Measurements from ENCODE around the gene LRRFIP1. TPM values are rescaled to one million over a fixed set of nuclear protein-coding genes. Genes with fewer than 3 reads are reported as not detected.

The LRRFIP1 gene
- total RNA-seq, 1 donor from 2014 or later: 91.5 TPM

GRCh38 chr2:237691029-237691907 lies 63.9 kb downstream of the LRRFIP1 start:
- peak overlapping the region; percentile 57 for H3K4me3 Mint-ChIP-seq (ENCODE audit: unreplicated experiment)
- peak overlapping the region; percentile 49 for H3K27ac Mint-ChIP-seq (ENCODE audit: unreplicated experiment)
- H3K9me3 Mint-ChIP-seq (ENCODE audit: low read depth): no peaks in the 10 kb centered on the region
- no peak for TF ChIP-seq CTCF (IDR thresholded peaks at IDR 0.05)
- H3K36me3 Mint-ChIP-seq (ENCODE audit: low read depth): no peaks in the 10 kb centered on the region
- no peaks in the 10 kb centered on the region for H3K27me3 Mint-ChIP-seq (ENCODE audit: low read depth)
- H3K4me1 Mint-ChIP-seq (ENCODE audit: low read depth): peaks cover 77% of the 10 kb centered on the region
- no peak for DNase-seq (ENCODE audit: low spot score)

GRCh38 chr2:237691908-237692600 lies 64.7 kb downstream of the LRRFIP1 start:
- Mint-ChIP-seq H3K4me1 (ENCODE audit: low read depth) (peaks cover 79% of the 10 kb centered on the region), H3K9me3 (ENCODE audit: low read depth) (no peaks in the 10 kb centered on the region), H3K27ac (ENCODE audit: unreplicated experiment) (peak overlapping the region; percentile 85), H3K36me3 (ENCODE audit: low read depth) (no peaks in the 10 kb centered on the region), H3K27me3 (ENCODE audit: low read depth) (no peaks in the 10 kb centered on the region), H3K4me3 (ENCODE audit: unreplicated experiment) (peak overlapping the region; percentile 78)
- TF ChIP-seq CTCF (IDR thresholded peaks at IDR 0.05): peak; percentile 35
- peak; percentile 97 for DNase-seq (ENCODE audit: low spot score)

DNA sequence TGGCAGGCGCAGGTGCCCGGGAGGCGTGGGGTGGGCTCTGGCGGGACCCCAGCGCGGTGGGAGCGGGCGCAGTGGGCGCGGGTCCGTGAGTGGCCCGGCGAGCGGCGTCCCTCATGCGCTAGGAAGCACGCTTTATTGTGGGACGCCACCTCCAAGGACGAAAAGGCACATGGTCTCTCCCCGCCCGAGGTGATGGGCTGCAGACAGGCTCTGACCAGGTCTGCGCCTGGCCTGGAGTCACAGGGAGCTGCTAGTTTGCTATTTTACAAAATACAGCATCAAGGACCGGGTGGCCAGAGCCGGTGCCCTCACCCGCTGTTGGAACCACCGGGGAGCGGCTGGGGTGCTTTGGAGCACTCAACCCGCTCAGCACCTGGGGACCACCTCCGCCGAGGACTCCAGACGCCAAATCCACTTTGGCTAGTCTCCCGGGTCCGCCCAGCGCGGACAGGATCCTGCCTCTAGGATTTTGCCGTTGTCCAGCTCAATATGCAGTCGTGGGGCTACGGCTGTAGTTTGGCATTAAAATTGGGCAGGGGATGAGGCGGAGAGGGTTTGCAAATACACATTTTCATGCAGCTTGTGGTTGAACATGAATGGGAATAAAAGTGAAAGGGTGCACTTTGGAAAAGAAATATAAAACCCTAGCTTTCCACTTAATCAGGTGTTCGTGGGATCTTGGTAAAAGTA lies 65.4 kb downstream of the LRRFIP1 start:
- peak overlapping the region; percentile 94 for H3K27ac Mint-ChIP-seq (ENCODE audit: unreplicated experiment)
- TF ChIP-seq CTCF (IDR thresholded peaks at IDR 0.05): no peak
- peaks cover 81% of the 10 kb centered on the region for H3K4me1 Mint-ChIP-seq (ENCODE audit: low read depth)

GRCh38 chr2:237693291-237693994 lies 66.1 kb downstream of the LRRFIP1 start:
- Mint-ChIP-seq H3K4me3 (ENCODE audit: unreplicated experiment) (peak overlapping the region; percentile 78), H3K36me3 (ENCODE audit: low read depth) (no peaks in the 10 kb centered on the region), H3K9me3 (ENCODE audit: low read depth) (no peaks in the 10 kb centered on the region), H3K4me1 (ENCODE audit: low read depth) (peaks cover 81% of the 10 kb centered on the region), H3K27me3 (ENCODE audit: low read depth) (no peaks in the 10 kb centered on the region), H3K27ac (ENCODE audit: unreplicated experiment) (peak overlapping the region; percentile 94)
- no peak for TF ChIP-seq CTCF (IDR thresholded peaks at IDR 0.05)
- no peak for DNase-seq (ENCODE audit: low spot score)

More for the DNA sequence above, 65.4 kb downstream of the LRRFIP1 start:
- DNase-seq (ENCODE audit: low spot score): no peak
- Mint-ChIP-seq H3K36me3 (ENCODE audit: low read depth) (no peaks in the 10 kb centered on the region), H3K9me3 (ENCODE audit: low read depth) (no peaks in the 10 kb centered on the region), H3K27me3 (ENCODE audit: low read depth) (no peaks in the 10 kb centered on the region), H3K4me3 (ENCODE audit: unreplicated experiment) (peak overlapping the region; percentile 78)
